Transverse colon (tissue), 4 donors: ENCODE measurements around the gene AK9.

Experiments used
- CTCF ChIP-seq, 5 experiments: fragments of 200-600 bp in 3 of 5; fragments of 450-650 bp in 2 of 5; sonication (generic) in 3 of 5; IDR thresholded peaks; 1 replicate in 2 of 5; 2 replicates in 3 of 5; pipeline ENCODE4 v1.5.1; 2016 to 2017; ENCODE audit warnings: antibody characterized with exemption in 5 of 5, inconsistent platforms in 3 of 5, mild to moderate bottlenecking in 2 of 5, moderate library complexity in 1 of 5
- EP300 ChIP-seq: sonication (generic); formaldehyde crosslinking; IDR thresholded peaks from one replicate; pipeline ENCODE4 v1.6.1; 2017; ENCODE audit warnings: antibody characterized with exemption, low read depth
- POLR2A ChIP-seq: fragments of 450-650 bp; IDR thresholded peaks from one replicate; pipeline ENCODE4 v1.6.1; 2016; ENCODE audit warnings: antibody characterized with exemption, mild to moderate bottlenecking, moderate library complexity
- POLR2AphosphoS5 ChIP-seq, 3 donors: sonication (generic); formaldehyde crosslinking; IDR thresholded peaks; one replicate each; pipeline ENCODE4 v1.6.1; 2016; ENCODE audit warnings: antibody characterized with exemption in 3 of 3

DNA sequence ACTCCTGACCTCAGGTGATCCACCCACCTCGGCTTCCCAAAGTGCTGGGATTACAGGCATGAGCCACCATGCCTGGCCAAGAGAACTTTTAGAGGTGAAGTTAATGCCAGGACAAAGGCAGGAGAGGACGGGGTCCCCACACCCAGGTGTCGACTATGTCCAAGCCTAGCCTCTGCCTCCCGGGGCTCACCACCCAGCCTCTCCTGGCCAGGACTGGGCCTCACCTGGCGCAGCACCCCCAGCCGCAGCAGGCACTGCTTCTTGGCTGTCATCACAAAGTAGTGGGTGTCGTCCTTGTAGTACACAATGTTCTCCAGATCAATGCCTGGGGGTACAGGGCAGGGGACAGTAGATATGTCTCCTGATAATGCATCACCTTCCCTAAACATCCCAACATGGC, 239.6 kb downstream of the AK9 start:
- TF ChIP-seq CTCF (IDR thresholded peaks at IDR 0.05) (no peak), EP300 (no peak), POLR2AphosphoS5 (IDR thresholded peaks at IDR 0.05) (no peak), POLR2A (no peak)
